Upper lobe of left lung (tissue), 6 donors: ENCODE data around the gene HSDL2. TPM values are rescaled to one million over a fixed set of nuclear protein-coding genes. Genes with fewer than 3 reads are reported as not detected.

ENCODE experiments used
- ATAC-seq, 2 donors: fragments of 200-7000 bp; cut with Tn5 transposase; one replicate each; pipeline ENCODE4 v1.9.1; 2022; ENCODE audit warnings: mild to moderate bottlenecking in 2 of 2, moderate library complexity in 2 of 2; ENCODE audit not compliant: low FRiP score in 2 of 2
- DNase-seq, 2 donors: peaks; one replicate each; pipeline ENCODE4 v3.0.0-alpha.2; 2019 to 2020
- H3K27ac ChIP-seq, 4 donors: fragments of 200-600 bp; sonication (generic); one replicate each; pipeline ENCODE4 v1.5.1; 2016 to 2019
- H3K27me3 ChIP-seq, 4 donors: fragments of 200-600 bp; sonication (generic); one replicate each; pipeline ENCODE4 v1.5.1; 2017 to 2019
- H3K36me3 ChIP-seq, 4 donors: fragments of 200-600 bp; sonication (generic); one replicate each; pipeline ENCODE4 v1.5.1; 2016 to 2019
- H3K4me1 ChIP-seq, 4 donors: fragments of 200-600 bp; sonication (generic); one replicate each; pipeline ENCODE4 v1.5.1; 2018 to 2019
- H3K4me3 ChIP-seq, 4 donors: fragments of 200-600 bp; sonication (generic); one replicate each; pipeline ENCODE4 v1.5.1; 2017 to 2019; ENCODE audit warnings: mild to moderate bottlenecking in 2 of 4, moderate library complexity in 1 of 4
- H3K9me3 ChIP-seq, 4 donors: fragments of 200-600 bp; sonication (generic); one replicate each; pipeline ENCODE4 v1.5.1; 2018 to 2019
- EP300 ChIP-seq, 4 donors: sonication (generic); formaldehyde crosslinking; IDR thresholded peaks; one replicate each; pipeline ENCODE4 v1.5.1; 2017; ENCODE audit warnings: antibody characterized with exemption in 4 of 4, control low read depth in 2 of 4
- POLR2A ChIP-seq, 4 donors: fragments of 450-650 bp; IDR thresholded peaks; one replicate each; pipeline ENCODE4 v1.5.1; 2016 to 2017; ENCODE audit warnings: antibody characterized with exemption in 4 of 4, mild to moderate bottlenecking in 2 of 4
- POLR2AphosphoS5 ChIP-seq, 2 donors: sonication (generic); formaldehyde crosslinking; IDR thresholded peaks; one replicate each; pipeline ENCODE4 v1.5.1; 2017; ENCODE audit warnings: antibody characterized with exemption in 2 of 2
- WGBS, 2 donors: methylation state at CpG; one replicate each; pipeline ENCODE4 v1.1.5; 2017 to 2018; 5-methylcytosine and 5-hydroxymethylcytosine counted together
- total RNA-seq, 6 donors: library from RNA; depleted of rRNA in 4 of 6; stranded (reverse); fragments of >200 nt in 4 of 6; gene quantifications; one replicate each; pipeline versions ENCODE4 v1.1.0 to v1.2.1, GENCODE V29; 2016 to 2021
- TF ChIP-seq, protein P1 (sequence below), 6 experiments: fragments of 450-650 bp in 4 of 6; fragments of 200-600 bp in 2 of 6; sonication (generic) in 2 of 6; IDR thresholded peaks; one replicate each; pipeline ENCODE4 v1.5.1; 2016 to 2019; ENCODE audit warnings: antibody characterized with exemption in 6 of 6
- donor health status: DM: no; HTN: no; CAD: no; lungs with moderate emphysema.
- donor health status: DM: no; HTN: yes; CAD: no; lungs with severe emphysema.

The HSDL2 gene
- total RNA-seq, 6 donors from 2014 or later, result 25.1 to 92.6 (median 46.2) TPM

- no peaks in the 10 kb centered on the region for H3K27me3 ChIP-seq
- peaks cover 0 to 8% (median 2%) of the 10 kb centered on the region in 4 donors for H3K4me1 ChIP-seq
- H3K27ac ChIP-seq, result no peak overlapping the region
- no peaks in the 10 kb centered on the region for H3K9me3 ChIP-seq
- ATAC-seq, result no peak
- peak in 1 of 2 donors; percentile 62 for DNase-seq
- 51 to 62% methylated on average over 5 of the region's 5 CpGs for WGBS, 2 donors
- TF ChIP-seq POLR2A (IDR thresholded peaks at IDR 0.05) (no peak), EP300 (IDR thresholded peaks at IDR 0.05) (no peak), POLR2AphosphoS5 (IDR thresholded peaks at IDR 0.05) (no peak)
- TF ChIP-seq, protein P1, sequence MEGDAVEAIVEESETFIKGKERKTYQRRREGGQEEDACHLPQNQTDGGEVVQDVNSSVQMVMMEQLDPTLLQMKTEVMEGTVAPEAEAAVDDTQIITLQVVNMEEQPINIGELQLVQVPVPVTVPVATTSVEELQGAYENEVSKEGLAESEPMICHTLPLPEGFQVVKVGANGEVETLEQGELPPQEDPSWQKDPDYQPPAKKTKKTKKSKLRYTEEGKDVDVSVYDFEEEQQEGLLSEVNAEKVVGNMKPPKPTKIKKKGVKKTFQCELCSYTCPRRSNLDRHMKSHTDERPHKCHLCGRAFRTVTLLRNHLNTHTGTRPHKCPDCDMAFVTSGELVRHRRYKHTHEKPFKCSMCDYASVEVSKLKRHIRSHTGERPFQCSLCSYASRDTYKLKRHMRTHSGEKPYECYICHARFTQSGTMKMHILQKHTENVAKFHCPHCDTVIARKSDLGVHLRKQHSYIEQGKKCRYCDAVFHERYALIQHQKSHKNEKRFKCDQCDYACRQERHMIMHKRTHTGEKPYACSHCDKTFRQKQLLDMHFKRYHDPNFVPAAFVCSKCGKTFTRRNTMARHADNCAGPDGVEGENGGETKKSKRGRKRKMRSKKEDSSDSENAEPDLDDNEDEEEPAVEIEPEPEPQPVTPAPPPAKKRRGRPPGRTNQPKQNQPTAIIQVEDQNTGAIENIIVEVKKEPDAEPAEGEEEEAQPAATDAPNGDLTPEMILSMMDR (IDR thresholded peaks at IDR 0.05), result no peak
- no peak overlapping the region for H3K4me3 ChIP-seq
- no peaks in the 10 kb centered on the region for H3K36me3 ChIP-seq
Measured at GRCh38 chr9:112503170-112503569, 123.3 kb downstream of the HSDL2 start.

DNA sequence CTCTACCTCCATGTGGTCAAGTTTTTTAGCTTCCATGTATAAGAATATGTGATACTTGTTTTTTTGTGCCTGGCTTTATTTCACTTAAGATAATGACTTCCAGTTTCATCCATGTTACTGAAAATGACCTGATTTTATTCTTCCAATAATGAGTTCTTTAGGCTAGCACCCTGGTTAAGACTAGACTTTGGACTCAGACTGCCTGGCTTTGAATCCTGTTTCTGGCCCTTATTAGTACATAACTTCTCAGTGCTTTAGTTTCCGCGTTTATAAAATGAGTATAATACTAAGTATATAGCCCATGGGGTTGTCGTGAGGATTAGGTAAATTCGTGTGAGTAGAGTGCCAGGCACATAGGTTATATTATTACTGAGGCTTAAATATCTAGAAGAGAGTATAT, 125.2 kb downstream of the HSDL2 start:
- TF ChIP-seq, protein P1 (IDR thresholded peaks at IDR 0.05), result no peak
- TF ChIP-seq EP300 (IDR thresholded peaks at IDR 0.05), result no peak
- no peak for TF ChIP-seq POLR2AphosphoS5 (IDR thresholded peaks at IDR 0.05)
- Histone ChIP-seq H3K27ac (no peak overlapping the region), H3K4me1 (peaks cover 0 to 13% (median 5%) of the 10 kb centered on the region in 4 donors), H3K36me3 (no peaks in the 10 kb centered on the region), H3K4me3 (no peak overlapping the region), H3K9me3 (no peaks in the 10 kb centered on the region), H3K27me3 (no peaks in the 10 kb centered on the region)
- WGBS, 2 donors, result 86 to 95% methylated on average over 4 of the region's 4 CpGs
- DNase-seq (no peak), ATAC-seq (no peak)

DNA sequence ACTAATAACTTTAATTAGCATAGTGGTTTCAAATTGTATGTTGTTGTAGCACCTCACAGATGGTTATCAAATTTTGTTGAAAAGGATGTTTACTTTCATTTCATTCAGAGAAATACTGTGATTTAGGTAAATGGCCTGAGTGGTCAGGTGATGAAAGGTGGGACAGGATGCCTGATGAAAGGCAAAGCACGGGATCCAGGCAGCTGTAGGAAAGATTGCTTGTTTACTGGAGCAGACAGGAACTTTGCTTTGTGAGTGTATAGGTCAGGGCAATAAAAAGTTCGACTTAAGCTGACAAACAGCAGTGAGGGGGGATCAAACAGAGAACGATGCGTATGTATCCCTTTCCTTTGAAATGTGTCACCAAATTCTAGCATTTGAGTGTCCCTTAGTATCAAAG, 125.7 kb downstream of the HSDL2 start:
- ATAC-seq, result no peak
- Histone ChIP-seq H3K4me1 (peaks cover 0 to 18% (median 5%) of the 10 kb centered on the region in 4 donors), H3K9me3 (no peaks in the 10 kb centered on the region)

GRCh38 chr9:112506571-112506970, 126.7 kb downstream of the HSDL2 start:
- TF ChIP-seq POLR2A (IDR thresholded peaks at IDR 0.05) (no peak), POLR2AphosphoS5 (IDR thresholded peaks at IDR 0.05) (no peak)
- TF ChIP-seq, protein P1 (IDR thresholded peaks at IDR 0.05), result no peak

More for the DNA sequence above, 125.7 kb downstream of the HSDL2 start:
- no peak for TF ChIP-seq EP300 (IDR thresholded peaks at IDR 0.05)
- TF ChIP-seq, protein P1 (IDR thresholded peaks at IDR 0.05), result no peak
- no peak for TF ChIP-seq POLR2A (IDR thresholded peaks at IDR 0.05)
- no peak for TF ChIP-seq POLR2AphosphoS5 (IDR thresholded peaks at IDR 0.05)
- Histone ChIP-seq H3K36me3 (no peaks in the 10 kb centered on the region), H3K27ac (no peak overlapping the region), H3K4me3 (no peak overlapping the region), H3K27me3 (no peaks in the 10 kb centered on the region)
- DNase-seq, result no peak
- WGBS, 2 donors, result 74 to 75% methylated on average over 4 of the region's 4 CpGs

GRCh38 chr9:112507001-112507680, 127.2 kb downstream of the HSDL2 start:
- H3K9me3 ChIP-seq, result no peaks in the 10 kb centered on the region
- ATAC-seq (no peak), DNase-seq (no peak)
- no peak overlapping the region for H3K4me3 ChIP-seq
- H3K27ac ChIP-seq, result peak overlapping the region in 1 of 4 donors; percentile 18
- no peaks in the 10 kb centered on the region for H3K27me3 ChIP-seq
- WGBS, 2 donors, result 82 to 86% methylated on average over 2 of the region's 2 CpGs
- peaks cover 0 to 18% (median 5%) of the 10 kb centered on the region in 4 donors for H3K4me1 ChIP-seq
- TF ChIP-seq, protein P1 (IDR thresholded peaks at IDR 0.05), result no peak
- no peak for TF ChIP-seq EP300 (IDR thresholded peaks at IDR 0.05)
- no peak for TF ChIP-seq POLR2AphosphoS5 (IDR thresholded peaks at IDR 0.05)
- no peak for TF ChIP-seq POLR2A (IDR thresholded peaks at IDR 0.05)
- H3K36me3 ChIP-seq, result no peaks in the 10 kb centered on the region

More at GRCh38 chr9:112506571-112506970, 126.7 kb downstream of the HSDL2 start:
- Histone ChIP-seq H3K9me3 (no peaks in the 10 kb centered on the region), H3K4me3 (no peak overlapping the region), H3K27me3 (no peaks in the 10 kb centered on the region), H3K4me1 (peaks cover 0 to 18% (median 5%) of the 10 kb centered on the region in 4 donors), H3K27ac (peak overlapping the region in 1 of 4 donors; percentile 18), H3K36me3 (no peaks in the 10 kb centered on the region)
- 56 to 66% methylated on average over 2 of the region's 2 CpGs for WGBS, 2 donors
- DNase-seq (no peak), ATAC-seq (no peak)
